Measurements from ENCODE around the gene KLHL36. TPM values are rescaled to one million over a fixed set of nuclear protein-coding genes. Genes with fewer than 3 reads are reported as not detected.
A peak's percentile ranks its signal among the peaks of the same experiment; 100 is the strongest.

The KLHL36 gene
- total RNA-seq = 58.2 TPM
- long read RNA-seq, transcript KLHL36-204 (5 exons, 2,173 nt) = major isoform, 13 of 42 reads
- long read RNA-seq, partial matches to known transcripts = 17 of 42 reads
- long read RNA-seq, other reads (novel, unspliced or antisense) = 8 of 42 reads

GRCh38 chr16:84647828-84648594 is at the start of gene KLHL36:
Gene KLHL36 (plus strand): TSS chr16:84648511. CDS start chr16:84650868, 2,357 bp downstream.
- intact Hi-C loops (cut with DNase I) = no loop called here
- DNase-seq (ENCODE audit: missing footprints) (peak; percentile 90), ATAC-seq (peak; percentile 67)

- intact Hi-C loops (cut with DNase I) = no loop called here
- ATAC-seq (peak; percentile 67), DNase-seq (ENCODE audit: missing footprints) (peak; percentile 90)
Measured at GRCh38 chr16:84599521-84600202, 48.6 kb upstream of the KLHL36 start.

DNA sequence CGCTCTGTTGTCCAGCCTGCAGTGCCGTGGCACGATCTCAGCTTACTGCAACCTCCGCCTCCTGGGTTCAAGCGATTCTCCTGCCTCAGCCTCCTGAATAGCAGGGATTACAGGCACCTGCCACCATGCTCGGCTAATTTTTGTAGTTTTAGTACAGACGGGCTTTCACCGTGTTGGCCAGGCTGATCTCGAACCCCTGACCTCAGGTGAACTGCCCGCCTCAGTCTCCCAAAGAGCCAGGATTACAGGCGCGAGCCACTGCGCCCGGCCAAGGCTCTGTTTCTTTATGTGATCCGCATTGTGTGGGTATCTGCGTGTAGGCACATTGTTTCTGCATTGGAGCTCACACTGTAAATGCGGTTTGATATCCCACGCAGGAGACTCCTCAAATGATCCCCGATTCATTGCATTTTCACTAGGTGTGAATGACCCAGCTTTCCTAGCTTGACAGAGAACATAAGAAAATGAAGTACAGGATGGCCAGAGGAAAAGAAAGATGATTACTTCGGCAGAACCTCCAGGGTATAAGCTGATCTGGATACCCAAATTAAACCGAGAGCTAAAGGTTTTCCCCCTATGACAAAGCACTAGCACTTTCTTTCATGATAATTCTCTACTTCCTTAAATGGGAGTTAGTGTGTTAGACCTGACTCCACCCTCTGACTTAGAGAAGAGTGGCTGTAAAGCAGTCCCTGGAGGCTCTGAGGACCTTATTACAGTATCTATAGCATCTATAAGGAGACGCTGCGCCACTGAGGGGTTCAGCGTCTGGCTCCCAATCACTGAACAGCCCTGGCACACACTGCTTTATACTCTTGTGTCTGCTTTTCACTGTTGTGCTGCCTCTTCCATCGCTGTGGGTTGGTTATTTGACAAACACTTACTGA is 47.7 kb upstream of the KLHL36 start:
- intact Hi-C loops (cut with DNase I) = no loop called here
- ATAC-seq = no peak
- DNase-seq (ENCODE audit: missing footprints) = no peak

DNA sequence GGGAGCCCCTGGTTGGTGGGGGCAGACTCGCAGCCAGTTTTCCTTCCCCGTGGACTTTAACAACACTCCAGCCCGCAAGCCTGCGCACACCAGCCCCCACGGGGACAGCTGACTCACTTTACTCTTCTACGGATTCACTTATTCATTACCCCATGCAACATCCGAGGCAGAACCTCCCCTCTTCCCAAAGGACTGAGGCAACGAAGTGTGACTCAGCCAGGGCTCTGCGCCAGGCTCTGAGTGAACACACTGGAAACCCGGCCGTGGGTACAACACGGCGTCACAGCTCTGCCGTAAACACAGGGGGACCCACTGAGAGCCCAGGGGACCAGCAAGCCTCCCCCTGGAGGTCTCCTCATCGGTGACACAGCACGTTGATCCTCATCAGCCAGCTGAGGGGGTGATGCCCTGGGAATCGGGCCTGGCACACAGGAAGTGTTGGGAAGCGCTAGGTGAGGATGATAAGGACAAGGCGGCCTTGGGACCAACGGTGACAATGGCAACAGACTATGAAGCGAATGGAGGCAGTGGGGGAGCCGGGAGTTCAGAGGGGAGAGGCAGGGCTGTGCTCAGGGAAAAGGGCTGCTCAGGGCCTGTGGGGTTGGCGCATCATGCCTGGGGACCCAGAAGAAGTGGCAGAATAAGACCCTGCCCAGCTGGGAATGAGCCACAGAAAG is 45.0 kb upstream of the KLHL36 start:
- ATAC-seq (peak; percentile 71), DNase-seq (ENCODE audit: missing footprints) (peak; percentile 92)
- intact Hi-C loops (cut with DNase I) = no loop called here

DNA sequence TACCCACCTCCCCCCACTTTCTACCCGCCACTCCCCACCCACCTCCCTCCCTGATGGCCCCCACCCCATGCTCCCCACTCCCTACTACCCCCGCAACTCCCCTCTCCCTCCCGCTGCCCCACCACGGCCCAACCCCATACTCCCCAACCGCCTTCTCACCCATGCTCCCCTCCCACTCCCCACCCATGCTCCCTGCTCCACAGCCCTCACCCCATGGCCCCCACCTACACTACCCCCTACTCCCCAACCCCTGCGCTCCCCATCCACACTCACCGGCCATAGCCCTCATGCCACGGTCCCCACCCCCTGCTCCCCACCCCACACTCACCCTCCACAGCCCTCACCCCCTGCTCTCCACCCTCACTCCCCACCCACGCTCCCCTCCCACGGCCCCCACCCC is 44.4 kb upstream of the KLHL36 start:
- intact Hi-C loops (cut with DNase I) = no loop called here
- no peak for ATAC-seq
- no peak for DNase-seq (ENCODE audit: missing footprints)

DNA sequence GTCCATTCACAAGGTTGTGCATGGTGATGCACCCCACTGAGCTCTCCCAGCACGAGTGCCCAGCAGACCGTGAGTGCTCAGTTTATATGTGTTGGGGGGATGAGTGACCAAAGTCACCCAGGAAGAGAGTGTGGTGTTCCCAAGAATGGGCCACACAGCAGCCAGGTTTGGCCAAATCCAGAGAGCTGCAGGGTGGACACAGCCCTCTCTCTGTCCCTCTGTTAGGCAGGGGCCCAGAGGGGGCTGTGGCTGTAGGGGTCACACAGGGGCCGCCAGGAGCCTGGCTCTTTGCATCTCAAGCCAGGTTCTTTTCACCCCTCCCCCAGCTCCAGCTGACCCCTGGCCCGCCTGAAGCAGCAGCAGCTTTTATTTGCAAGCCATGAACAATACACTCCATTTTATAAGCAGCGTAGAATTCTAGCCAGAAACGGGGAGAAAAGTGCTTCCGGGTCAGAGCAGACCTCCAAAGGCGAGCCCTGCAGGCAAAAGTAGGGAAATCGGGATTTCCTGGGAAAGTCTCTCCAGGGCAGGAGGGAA is 43.8 kb upstream of the KLHL36 start:
- intact Hi-C loops (cut with DNase I) = no loop called here
- DNase-seq (ENCODE audit: missing footprints) = no peak
- ATAC-seq = no peak

GRCh38 chr16:84605339-84605848 is 42.9 kb upstream of the KLHL36 start:
- no peak for ATAC-seq
- intact Hi-C loops (cut with DNase I) = no loop called here
- DNase-seq (ENCODE audit: missing footprints) = no peak

- intact Hi-C loops (cut with DNase I) = no loop called here
- ATAC-seq (no peak), DNase-seq (ENCODE audit: missing footprints) (no peak)
Measured at GRCh38 chr16:84606081-84606875, 42.0 kb upstream of the KLHL36 start.

DNA sequence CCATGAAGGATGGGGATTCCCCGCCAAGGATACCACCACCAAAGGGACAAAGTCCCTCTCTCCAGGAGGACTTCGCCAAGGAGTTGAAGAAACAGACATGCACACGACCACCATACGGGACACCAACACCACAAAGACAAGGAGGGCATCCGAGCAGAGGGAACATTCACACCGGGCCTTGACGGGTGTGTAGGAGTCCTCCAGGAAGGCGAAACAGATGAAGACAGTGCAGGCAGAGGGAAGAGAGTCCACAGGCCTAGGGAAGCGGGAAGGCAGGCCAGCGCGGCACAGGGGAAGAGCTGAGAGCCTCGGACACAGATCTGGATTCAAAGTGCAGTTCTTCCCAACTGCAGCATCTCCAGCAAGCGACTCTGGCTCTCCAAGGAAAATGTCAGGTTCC is 41.2 kb upstream of the KLHL36 start:
- DNase-seq (ENCODE audit: missing footprints) (no peak), ATAC-seq (no peak)
- intact Hi-C loops (cut with DNase I) = no loop called here

- DNase-seq (ENCODE audit: missing footprints) (no peak), ATAC-seq (no peak)
- intact Hi-C loops (cut with DNase I) = no loop called here
Measured at GRCh38 chr16:84607694-84608093, 40.6 kb upstream of the KLHL36 start.

GRCh38 chr16:84608282-84608681 is 40.0 kb upstream of the KLHL36 start:
- intact Hi-C loops (cut with DNase I) = no loop called here
- DNase-seq (ENCODE audit: missing footprints) (no peak), ATAC-seq (no peak)

GRCh38 chr16:84609563-84610177 is 38.6 kb upstream of the KLHL36 start:
- intact Hi-C loops (cut with DNase I) = no loop called here
- ATAC-seq = no peak
- no peak for DNase-seq (ENCODE audit: missing footprints)

DNA sequence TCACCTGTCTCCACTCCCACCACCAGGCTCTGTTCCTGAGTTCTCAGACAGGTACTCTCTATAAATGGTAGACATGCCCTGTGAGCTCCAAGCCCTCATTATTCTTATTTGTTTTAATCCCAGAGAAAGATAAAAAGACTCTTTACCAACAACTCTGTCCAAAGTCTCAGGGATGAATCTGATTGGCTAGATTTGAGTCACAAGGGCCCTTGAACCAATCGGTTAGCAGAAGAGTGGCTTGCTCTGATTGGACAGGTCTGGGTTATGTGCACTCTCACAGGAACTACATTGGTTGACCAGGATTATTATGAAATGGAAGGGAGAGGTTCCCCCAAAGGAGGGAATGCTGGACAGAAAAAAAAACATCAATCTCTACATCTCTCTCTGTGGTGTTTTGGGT is 37.9 kb upstream of the KLHL36 start:
- DNase-seq (ENCODE audit: missing footprints) (no peak), ATAC-seq (no peak)
- intact Hi-C loops (cut with DNase I) = no loop called here

- ATAC-seq = no peak
- intact Hi-C loops (cut with DNase I) = no loop called here
- no peak for DNase-seq (ENCODE audit: missing footprints)
Measured at GRCh38 chr16:84611041-84611440, 37.3 kb upstream of the KLHL36 start.

DNA sequence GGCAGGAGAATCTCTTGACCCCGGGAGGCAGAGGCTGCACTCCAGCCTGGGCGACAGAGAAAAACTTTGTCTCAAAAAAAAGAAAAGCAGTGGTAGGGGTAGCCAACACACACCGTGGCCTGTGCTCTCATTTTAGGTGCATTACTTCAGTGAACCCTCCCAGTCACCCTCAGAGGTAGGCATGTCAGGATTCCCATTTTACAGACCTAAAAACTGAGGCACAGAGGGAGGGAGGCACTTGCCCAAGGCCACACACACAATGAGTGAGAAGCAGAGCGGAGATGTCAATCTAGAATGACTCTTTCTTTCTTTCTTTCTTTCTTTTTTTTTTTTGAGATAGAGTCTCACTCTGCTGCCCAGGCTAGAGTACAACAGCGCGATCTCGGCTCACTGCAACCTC is 35.6 kb upstream of the KLHL36 start:
- ATAC-seq (no peak), DNase-seq (ENCODE audit: missing footprints) (no peak)
- intact Hi-C loops (cut with DNase I) = no loop called here

DNA sequence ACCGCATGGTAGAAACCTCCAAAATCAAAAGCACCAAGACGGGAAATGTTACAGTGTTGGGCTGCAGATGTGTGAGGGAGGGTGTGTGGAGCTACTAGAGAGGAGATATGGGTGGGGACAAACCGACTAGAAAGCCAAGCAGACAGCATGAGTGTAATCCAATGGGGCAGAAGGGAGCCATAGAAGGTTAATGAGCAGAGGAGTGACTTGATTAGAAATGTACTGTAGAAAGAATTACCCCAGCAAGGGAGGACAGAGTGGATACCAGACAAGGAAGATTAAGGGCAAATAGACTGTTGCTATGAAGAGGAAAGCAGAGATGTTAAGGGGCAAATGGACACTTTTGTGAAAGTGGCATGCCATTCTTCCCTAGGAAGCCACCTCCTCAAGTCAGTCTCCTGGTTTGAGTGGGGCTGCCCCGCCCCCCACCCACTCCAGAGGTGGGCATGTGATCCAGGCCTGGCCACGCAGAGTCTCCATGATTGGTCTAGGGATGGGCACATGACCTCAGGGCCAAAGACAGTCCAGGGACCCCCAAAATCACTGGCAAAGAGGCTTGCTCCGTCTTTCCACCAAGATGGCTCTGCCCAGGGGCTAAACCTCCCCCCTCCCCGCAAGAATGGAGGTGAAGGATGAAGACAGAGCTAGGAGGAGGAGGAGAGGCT is 34.8 kb upstream of the KLHL36 start:
- intact Hi-C loops (cut with DNase I) = no loop called here
- ATAC-seq (no peak), DNase-seq (ENCODE audit: missing footprints) (no peak)

- DNase-seq (ENCODE audit: missing footprints) = no peak
- no peak for ATAC-seq
- intact Hi-C loops (cut with DNase I) = no loop called here
Measured at GRCh38 chr16:84614073-84614459, 34.2 kb upstream of the KLHL36 start.
